ENCODE measurements around the gene LYG2.

Gene LYG2

DNA sequence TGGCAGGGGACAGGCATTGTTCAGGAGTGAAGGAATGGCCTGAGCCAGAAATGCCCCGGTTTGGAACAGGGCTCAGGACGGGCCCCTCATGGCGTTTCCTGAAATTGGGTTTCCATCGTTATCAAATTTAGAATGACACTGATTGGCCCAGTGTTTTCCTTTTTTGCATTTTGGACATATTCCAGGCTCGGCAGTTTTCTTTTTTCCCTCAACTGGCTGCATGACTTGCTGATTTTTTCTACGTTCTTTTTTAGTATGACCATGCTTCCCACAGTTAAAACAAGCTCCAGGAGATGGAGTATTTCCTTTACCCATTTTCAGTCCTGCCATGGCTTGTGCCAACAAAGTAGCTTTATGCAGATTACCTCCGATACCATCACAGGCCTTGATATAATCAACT lies 20.4 kb upstream of the LYG2 start:
- no peak for DNase-seq (ENCODE audit: insufficient read length, low spot score)
- no peak for TF ChIP-seq CTCF (IDR thresholded peaks at IDR 0.05; ENCODE audit: insufficient read depth, missing control alignments)
- no peak for FAIRE-seq

- FAIRE-seq (no peak), DNase-seq (ENCODE audit: insufficient read length, low spot score) (no peak)
- no peak for TF ChIP-seq CTCF (IDR thresholded peaks at IDR 0.05; ENCODE audit: insufficient read depth, missing control alignments)
These were observed 5.8 kb upstream of the LYG2 start for GRCh38 chr2:99261242-99261641.

DNA sequence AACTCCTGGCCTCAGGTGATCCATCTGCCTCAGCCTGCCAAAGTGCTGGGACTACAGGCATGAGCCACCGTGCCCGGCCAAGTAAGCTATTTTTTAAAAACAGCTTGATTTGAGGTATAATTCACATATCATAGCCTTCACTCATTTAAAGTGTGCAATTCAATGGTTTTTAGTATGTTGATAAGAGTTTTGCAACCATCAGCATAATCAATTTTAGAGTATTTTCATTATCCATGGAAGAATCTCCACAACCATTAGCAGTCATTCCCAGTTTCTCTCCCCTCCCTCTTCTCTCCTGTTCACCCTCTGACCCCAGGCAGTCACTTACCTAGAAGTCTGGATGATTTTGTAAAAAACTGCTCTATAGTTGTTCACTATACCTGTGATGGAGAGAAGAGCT lies 4.7 kb upstream of the LYG2 start:
- no peak for DNase-seq (ENCODE audit: insufficient read length, low spot score)
- FAIRE-seq: no peak
- TF ChIP-seq CTCF (IDR thresholded peaks at IDR 0.05; ENCODE audit: insufficient read depth, missing control alignments): no peak

- TF ChIP-seq CTCF (IDR thresholded peaks at IDR 0.05; ENCODE audit: insufficient read depth, missing control alignments): no peak
- no peak for DNase-seq (ENCODE audit: insufficient read length, low spot score)
- FAIRE-seq: no peak
These were observed 4.0 kb upstream of the LYG2 start for GRCh38 chr2:99259465-99259864.

DNA sequence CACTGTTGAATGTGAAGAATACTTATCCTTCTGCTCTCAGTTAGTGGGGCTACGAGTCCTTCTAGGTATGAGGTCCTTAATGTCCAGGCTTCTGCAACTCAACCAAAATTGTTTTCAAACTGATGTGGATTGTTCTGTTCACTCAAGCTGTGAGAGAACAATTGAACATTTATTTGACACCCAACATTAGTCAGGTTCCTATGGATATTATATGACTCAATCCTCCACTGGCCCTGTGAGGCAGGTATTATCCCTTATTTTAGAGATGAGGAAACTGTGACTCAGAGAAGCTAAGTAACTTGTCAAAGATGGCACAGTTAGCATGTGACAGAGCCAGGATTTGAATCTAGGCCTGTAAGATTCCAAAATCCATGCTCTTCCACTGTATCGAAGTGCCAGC lies 1.2 kb upstream of the LYG2 start:
- no peak for DNase-seq (ENCODE audit: insufficient read length, low spot score)
- TF ChIP-seq CTCF (IDR thresholded peaks at IDR 0.05; ENCODE audit: insufficient read depth, missing control alignments): no peak
- FAIRE-seq: no peak

DNA sequence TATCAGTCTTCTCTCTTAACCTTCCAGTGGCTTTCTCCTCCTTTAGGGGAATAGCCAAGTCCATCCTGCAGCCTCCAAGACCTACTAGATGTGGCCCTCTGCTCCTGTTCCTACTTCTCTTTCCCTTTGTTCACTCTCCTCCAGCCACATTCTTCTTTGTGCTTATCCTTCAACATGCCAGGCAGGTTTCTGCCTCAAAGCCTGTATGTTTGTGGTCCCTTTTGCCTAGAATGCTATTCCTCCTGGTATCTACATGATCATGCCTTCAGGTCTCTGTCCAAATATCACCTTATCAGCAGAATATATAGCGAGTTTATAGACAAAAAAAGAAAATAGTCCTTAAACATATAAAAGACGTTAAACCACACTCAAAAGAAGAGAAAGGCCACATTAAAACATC lies 5.5 kb downstream of the LYG2 start:
- no peak for FAIRE-seq
- DNase-seq (ENCODE audit: insufficient read length, low spot score): no peak
- no peak for TF ChIP-seq CTCF (IDR thresholded peaks at IDR 0.05; ENCODE audit: insufficient read depth, missing control alignments)

DNA sequence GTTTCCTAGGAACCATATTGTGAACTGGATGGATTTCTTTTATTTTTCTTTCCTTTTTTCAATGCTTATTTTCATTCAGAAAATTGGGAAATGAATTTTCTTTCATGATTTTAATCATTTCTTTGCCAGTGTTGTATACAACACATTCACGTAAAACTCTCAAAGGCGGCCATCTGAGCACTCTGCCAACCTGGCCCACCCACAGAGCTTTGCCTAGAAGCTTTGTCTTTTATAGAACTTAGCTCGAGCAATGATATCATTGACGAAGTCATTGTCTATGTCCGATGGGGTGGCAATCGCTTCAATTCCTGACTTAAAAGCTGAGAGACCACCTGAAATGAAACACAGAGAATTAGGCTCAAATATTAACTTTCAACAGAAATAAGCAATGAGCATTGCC lies 13.3 kb downstream of the LYG2 start:
- no peak for TF ChIP-seq CTCF (IDR thresholded peaks at IDR 0.05; ENCODE audit: insufficient read depth, missing control alignments)
- DNase-seq (ENCODE audit: insufficient read length, low spot score) (no peak), FAIRE-seq (no peak)
